NCI-H526 (cell line): ENCODE results near the gene TFAP2C.
"Not testable (repeated sequence)": the region's sequence is repeated elsewhere in the genome, so short reads cannot be mapped to it uniquely, and the experiment has no call there.

ENCODE experiments used
- DNase-seq, 2 experiments: peaks; one replicate each; lab custom pipeline; 2025; lab: John Stamatoyannopoulos, UW

TFAP2C gene

DNA sequence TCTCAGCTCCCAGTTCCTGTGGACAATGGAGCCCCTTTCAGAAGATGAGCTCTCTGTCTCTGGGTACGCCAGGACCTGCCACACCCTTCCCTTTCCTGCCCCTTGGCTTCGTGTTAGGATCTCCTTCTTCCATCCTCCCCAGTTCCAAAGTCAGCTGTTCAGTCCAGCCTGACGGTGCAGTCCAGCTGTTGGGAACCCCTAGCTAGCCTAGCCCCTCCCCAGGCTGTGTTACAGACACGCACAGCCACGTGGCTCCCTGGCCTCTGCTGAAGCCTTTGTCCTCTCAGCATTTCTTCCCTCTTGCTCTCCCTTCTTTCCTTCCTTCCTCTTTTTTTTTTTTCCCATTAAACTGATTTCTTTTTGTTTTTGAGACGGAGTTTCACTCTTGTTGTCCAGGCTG is 12.4 kb upstream of the TFAP2C start:
- DNase-seq = no peak

DNA sequence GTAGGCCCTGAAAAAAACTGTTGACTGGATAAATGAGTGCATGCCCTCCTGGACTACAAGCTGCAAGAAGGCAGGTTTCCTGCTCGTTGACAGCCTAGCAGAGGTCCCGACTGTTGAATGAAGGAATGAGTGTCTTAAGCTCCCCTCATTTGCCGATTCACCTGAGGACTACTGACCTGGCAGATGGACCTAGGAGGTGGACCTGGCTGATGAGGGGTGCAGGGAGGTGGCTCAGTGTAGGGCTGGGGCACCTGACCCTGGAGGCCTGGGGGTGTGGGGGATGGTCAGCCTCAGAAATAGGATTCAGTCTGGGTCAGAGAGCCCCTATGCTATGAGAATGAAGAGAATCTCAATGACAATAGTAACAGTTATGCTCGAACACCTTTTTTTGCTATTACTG is 11.6 kb upstream of the TFAP2C start:
- DNase-seq = no peak

DNA sequence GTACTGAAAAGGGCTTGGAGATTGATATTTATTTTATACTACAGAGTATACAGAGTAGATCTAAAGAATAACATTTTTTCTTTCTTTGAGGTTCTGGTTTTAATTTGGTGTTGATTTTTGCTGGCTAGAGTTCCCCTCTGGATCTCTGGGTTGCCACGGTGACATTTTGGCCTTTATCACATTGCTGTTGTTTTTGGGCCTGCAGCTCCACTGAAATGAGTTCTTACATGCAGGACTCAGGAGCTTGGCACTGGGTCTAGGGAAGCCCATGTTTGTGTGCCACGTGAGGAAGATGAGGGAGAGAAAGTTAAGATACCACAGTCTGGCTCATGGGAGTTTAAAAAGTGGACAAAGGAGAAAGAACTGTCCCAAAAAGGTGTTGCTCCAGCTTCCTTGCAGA is 7.4 kb upstream of the TFAP2C start:
- DNase-seq = no peak

DNA sequence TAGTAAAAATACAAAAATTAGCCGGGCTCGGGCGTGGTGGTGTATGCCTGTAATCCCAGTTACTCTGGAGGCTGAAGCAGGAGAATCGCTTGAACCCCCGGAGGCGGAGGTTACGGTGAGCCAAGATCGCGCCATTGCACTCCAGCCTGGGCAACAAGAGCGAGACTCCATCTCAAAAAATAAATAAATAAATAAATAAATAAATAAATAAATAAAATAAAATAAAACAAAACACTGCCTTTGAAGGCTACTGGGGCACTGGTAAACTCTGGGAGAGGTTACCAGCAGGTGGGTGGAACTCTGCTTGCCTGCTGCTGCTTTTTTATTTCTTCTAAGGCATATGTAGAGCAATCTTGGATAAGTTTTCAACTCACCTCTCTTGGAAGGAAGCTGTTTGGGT is 5.2 kb upstream of the TFAP2C start:
- not testable (repeated sequence) for DNase-seq

DNA sequence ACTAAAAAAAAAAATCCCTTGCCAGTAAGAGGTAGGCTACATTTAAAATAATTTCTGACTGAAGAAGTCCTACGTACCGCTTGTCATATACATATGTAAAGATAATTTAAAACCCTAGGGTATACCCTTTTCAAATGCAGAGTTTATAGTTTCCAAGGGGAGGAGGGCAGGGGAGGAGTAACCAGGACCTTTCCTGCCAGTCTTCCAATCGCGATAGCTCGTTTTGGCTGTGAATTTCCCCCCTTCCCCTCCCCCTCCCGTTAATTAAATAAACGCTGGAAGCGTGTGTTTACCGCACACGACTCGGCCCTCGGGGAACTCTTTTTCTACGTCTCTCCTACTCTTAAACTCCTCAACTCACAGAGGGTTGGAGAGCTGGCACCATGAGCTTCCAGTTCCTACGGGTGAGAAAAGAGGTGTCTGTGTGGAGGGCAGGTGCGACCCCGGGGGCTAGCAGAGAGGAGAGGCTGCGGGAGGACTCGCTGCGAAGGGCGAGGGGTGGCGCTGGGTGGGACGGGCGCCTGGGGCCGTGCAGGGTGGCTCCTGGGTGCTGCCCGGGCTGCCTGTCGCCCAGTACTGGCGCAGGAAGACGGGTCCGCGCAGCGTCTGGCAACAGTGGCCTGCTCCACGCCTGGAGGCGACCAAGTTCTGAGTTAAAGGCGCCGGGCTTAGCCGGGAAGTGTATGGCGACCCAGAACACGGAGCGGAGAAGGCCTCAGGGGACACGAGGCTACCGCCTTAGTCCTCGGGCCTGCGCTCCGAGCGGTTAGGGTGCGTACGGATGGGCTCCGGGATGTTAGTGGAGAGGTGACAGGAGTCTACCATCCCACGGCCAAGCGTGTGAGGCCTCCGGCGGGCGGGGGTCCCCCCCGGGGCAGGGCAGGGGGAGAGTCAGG is 4.1 kb upstream of the TFAP2C start:
- DNase-seq = peak in 1 of 2 experiments; percentile 43

DNA sequence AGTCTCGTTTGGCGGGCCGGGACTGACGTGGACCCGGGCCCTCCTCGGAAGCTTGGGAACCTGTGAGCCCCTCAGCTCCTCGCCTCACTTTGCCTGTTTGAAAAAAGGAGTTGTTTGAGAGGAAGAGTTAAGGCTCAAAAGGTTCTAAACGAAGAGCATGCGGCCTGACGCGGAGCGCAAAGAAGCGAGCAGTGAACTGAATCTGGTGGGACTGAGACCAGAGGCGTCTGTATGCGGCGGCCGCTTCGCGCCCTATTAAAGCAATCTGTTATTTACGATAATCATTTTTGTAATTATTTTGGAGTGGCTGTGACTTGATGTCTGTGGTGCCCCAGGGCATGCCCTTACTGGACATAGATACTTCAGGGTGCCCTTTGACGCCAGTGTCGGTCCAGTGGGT is 3.3 kb upstream of the TFAP2C start:
- DNase-seq = no peak

DNA sequence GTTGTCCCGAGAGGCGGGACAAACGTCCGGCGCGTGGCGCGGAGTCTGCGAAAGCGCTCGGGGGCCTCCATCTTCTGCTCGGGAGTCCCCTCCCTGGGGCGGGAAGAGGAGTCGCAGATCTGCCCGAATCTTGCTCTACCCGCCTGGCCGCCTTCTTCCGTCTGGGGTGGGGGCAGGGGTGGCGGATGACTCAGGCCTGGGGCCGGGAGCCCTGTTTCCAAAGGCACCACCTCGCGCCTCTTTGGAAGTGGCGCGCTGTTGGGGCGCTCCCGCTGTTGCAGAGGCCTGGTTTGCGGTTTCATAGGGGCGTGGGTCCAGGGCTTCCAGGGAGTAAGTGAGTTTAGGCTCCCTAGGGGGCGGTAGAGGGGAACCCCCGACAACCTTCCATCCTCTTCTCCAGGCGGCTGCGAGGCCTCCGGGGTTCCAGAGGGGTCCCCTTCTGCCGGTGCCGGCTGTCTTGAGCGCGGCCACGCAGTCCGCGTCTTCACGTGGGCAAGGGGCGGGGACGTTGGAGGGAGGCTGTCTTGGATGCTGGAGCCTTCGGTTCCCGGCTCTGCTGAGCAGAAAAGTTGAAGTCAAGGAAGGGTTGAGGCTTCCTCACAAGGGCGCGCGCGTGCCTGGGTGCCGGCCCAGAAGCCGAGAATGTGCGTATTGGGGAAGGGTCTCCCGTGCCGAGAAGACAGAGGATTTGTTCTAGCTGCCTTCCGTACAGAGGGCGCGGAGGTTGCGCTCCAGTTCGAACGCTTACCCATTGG is 2.6 kb upstream of the TFAP2C start:
- DNase-seq = no peak

DNA sequence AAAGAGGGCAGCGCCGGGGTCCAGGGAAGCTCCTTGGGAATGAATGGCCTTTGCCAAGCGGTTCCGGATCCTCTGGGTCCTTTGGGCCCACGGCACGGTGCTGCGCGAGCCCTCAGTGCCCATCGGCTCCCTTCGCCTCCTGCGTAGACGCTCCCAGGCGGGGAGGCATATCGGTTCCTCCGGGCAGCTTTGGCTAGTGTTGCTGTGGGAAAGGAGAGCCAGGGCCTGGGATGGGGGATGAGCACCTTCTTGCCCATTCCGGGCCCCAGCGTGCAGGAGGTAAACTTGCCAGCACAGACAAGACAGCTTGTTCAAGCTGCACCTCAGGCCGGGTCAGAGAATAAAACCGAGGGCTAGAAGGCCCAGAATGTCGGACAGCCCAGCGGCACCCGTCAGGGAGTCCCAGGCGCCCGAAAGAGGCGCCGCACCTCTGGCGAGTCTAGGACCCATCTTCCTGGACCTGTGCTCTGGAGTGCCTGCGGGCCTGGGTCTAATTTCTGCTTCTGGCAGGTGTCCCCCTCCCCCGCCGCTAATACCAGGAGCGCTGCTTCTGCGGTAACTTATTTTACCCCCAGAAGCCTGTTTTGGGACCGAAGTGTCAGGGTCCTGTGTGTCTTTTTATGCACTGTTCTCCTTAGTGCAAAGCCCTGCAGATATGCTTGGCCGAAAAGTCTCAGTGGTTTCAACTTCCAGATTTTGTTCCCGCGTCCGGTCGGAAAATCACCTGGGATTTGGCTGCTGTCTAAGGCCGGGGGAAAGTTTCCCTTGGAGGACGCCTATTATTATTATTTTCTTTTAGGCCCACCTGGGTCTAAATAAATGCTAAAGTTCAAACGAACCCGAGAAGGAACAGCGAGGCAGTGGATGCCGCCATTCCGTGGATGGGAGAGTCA is 1.7 kb upstream of the TFAP2C start:
- no peak for DNase-seq

DNA sequence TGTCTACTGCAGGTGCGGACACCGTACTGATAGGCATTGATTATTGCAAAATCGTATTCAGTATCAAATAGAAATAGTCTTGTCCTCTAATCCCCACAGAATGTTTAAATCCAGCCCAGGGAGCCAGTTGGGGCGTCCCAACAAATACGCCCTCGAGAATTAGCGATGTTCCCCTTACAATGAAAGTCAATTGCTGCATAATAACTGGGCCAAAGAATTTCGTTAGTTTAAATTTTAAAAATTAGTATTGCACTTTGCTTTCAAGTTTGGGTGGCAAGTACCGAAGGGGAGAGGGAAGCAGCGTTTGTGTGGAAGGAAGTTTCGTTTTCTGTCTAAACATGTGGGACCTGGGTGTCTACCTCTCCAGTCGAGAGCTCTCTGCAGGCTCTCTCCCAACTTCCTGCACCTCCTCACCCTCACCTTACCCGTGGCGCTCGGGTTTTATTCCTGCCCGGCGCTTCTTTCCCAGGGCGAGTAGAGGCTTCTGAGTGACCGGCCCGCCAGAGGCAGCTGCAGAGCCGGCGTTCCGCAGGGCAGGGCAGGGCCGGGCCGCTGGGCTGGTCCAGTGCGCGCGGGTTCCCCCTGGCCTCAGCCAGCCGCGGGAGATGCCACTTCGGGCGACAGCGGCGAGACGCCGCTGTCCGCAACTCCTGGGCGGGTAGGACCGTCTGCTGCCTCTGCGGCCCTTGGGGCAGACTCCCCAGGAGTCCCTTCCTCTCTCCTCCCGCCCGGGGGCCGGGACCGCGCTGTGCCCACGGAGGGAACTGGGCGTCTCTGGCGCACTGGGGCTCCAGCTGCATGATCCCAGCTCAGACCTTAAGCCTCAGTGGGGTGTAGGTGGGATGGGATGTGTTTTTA is 862 bp upstream of the TFAP2C start:
- peak in 1 of 2 experiments; percentile 60 for DNase-seq

DNA sequence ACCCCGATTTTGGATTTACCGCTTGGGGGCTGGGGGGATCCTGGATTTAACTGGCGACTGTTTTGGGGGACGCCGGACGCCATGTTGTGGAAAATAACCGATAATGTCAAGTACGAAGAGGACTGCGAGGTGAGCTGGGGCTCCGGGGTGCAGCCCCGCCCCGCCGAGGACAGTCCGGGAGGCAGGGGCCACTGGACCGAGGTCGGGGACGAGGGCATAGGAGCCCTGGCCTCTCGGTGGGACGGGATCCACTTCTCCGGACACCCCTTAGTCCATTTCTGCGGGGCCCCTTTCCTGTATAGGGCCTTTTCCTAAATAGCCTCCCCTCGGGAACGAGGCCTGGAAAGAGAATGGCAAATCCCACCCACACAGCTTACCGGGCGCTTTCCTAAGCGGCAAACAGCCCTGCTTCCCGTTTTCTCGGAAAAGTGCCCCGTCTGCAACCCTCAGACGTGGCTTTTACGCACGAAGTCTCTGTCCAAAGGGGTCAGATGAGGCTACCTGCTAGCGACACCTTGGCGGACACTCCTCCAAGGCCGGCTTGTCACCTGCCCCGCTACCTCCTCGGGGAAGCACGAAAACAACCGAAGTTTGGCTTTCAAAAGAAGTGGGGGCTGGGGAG is 469 bp downstream of the TFAP2C start:
- DNase-seq = peak in 1 of 2 experiments; percentile 77

DNA sequence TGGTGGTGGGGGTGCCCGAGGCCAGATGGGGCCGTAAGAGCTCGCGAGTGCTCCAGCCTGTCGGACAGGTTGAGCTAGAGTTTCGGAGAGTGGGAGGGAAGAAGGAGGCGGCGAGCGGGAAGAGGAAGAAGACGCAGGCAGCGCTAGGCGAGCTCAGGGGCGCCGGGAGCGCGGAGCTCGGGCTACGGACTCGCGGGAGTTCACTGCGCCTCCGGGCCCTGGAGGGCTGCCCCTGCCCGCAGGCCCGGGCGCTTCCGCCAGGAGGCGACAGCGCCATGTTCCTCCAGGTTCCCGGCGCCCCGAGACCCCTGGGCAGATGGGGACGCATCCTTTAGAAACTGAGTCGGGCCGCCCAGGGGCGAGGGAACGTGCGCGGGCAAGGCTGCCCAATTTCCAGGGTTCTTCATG is 984 bp downstream of the TFAP2C start:
- DNase-seq = peak; percentile 76 to 96

DNA sequence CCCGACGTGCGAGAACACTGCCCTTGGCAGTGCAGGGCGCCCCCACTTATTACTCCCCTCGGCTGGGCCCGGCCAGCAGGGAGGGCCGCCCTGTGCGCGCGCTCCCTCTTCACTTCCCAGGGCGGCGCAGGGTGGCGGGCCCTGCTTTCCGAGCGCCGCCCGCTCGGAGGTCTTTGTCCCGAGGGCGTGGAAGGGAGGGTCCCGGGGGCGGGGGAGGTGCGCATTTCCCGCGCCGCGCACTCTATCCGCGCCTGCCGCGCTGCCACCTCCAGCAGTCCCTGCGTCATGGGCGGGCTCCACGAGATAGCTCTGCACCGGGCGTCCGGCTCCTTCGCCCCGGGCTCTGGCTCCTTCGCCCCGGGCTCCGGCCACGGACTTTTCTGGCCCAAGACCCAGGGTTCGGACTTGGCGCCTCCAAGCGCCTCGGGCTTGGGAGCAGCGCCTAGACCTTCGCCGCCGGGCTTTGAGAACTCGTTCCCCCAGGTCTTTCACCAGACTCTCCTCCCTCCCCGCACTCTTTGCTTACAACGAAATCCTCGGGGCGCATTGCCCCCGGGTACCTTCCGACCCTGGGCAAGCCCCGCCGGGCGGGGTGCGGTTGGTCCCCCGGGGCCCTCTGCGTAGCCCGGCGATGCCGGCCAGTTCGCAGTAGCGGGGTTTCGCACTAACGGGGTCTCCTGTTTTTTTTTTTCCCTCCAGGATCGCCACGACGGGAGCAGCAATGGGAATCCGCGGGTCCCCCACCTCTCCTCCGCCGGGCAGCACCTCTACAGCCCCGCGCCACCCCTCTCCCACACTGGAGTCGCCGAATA is 1.6 kb downstream of the TFAP2C start:
- peak; percentile 73 to 92 for DNase-seq

DNA sequence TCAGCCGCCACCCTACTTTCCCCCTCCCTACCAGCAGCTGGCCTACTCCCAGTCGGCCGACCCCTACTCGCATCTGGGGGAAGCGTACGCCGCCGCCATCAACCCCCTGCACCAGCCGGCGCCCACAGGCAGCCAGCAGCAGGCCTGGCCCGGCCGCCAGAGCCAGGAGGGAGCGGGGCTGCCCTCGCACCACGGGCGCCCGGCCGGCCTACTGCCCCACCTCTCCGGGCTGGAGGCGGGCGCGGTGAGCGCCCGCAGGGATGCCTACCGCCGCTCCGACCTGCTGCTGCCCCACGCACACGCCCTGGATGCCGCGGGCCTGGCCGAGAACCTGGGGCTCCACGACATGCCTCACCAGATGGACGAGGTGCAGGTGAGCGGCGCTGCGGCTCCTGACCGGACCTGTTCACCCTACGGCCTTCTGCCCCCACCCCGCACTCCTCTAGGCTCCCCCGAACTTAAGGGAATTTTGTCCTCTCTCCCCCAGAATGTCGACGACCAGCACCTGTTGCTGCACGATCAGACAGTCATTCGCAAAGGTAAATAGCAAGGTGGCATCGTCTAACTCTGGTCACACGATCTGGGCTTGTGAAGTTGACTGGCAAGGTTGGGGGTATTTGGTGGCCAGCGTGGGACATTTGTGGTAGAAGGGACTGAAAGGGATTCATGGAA is 2.3 kb downstream of the TFAP2C start:
- DNase-seq = peak in 1 of 2 experiments; percentile 73

DNA sequence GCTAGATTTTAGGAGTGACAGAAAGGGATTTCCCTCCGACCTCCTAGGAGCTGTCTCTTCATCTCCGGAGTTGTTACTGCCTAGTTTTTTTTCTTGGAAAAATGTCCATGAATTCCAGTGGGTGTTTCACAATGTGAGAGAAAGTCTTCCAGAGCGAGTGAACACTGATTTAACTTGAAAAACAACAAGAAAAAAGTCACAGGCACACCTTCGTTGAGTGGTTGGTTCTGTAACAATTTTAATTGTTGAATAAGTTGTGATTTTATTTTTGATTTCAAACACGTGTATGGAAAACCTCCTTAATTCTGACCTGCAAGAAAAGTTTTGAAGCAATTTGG is 2.9 kb downstream of the TFAP2C start:
- no peak for DNase-seq

DNA sequence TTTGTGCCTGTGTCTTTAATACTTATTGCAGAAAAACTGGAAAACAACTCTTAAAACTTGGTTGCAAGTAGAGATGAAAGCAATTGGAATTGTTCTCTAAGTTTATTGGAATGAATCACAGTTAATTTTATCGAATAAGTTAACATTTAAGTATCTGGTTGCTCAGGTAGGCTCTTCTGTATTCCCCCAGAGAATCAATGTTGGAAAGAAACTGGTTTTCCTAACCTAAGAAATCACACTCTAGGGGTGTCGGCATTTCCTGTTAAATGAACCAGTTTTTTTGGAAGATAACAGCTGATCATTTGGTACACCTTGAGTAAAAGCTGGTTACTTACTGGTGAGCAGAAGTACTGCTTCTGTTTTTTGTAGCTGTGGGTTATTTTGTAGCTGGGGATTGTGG is 5.2 kb downstream of the TFAP2C start:
- no peak for DNase-seq

DNA sequence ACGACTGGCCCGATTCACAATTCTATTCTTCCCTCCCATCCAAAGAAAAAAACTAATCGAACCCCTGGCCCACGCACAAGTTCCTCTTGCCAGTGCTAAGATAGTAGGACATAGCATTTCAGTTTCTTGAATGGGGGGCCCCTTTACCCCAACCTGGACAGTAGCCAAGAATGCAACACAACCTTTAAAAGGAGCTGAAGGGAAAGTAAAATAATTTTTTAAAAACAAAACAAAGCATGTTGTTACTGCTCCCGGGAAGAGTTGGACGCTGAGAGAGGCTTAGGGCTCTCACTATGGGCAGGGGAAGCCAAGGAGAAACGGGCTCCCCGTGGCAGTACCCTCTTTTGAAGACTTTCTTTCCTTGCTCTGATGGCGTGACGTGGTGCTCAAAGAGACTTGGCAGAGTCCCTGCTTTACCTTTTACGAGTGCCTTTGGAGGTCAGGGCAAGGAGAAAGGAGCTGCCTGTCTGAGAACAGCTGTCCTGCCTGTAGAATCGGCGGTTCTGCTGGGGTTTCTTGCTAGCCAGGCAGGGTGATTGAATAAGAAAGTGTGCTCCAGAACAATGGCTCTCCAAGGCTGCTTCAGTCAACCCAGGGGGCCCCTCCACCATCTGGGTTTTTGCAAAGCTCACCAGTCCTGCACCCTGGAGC is 5.8 kb downstream of the TFAP2C start:
- no peak for DNase-seq

DNA sequence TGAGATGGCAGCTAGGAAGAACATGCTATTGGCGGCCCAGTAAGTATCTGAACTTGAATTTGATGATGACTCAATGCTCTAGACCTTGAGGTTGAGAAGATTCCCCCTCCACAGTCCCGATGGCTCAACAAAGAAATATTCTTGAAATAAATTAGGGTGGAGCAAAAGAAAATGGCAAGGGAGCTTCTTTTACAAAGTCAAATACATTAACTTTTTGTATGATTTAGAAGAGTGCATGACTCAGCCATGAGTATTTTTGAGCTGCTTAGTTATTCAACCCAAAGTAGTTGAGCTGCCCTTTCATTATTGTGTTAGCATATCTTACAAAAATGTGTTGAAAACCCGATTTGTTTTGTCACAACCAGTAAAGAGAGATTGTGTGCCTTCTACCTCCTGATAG is 7.6 kb downstream of the TFAP2C start:
- DNase-seq = no peak

DNA sequence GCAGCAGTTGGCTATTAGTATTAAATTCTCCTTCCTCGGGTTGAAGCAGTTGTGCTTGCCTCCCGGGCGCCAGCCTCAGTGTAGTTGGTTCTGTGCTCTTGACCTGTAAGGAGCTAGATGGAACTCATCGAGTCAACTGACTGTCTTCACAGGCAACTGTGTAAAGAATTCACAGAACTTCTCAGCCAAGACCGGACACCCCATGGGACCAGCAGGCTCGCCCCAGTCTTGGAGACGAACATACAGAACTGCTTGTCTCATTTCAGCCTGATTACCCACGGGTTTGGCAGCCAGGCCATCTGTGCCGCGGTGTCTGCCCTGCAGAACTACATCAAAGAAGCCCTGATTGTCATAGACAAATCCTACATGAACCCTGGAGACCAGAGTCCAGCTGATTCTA is 8.5 kb downstream of the TFAP2C start:
- no peak for DNase-seq

DNA sequence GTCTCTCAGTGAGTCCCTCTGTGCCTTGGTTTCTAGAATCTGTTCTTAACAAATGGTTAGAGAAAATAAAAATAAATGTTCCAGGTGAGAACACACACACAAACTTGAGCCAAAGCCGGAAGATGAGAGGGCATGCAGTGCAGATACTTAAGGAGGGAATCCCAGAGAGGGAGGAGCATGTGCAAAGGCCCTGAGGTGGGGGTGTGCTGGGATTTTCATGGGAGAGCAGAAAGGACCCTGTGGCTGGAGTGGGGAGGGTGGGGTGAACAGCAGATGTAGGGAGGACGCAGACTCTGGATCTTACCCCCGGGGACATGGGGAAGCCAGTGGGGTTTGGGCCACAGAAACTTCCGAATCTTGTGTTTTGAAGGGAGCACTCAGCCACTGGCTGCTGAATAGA is 17.5 kb downstream of the TFAP2C start:
- DNase-seq = no peak
